ENCODE data around the gene ITSN1. TPM values are rescaled to one million over a fixed set of nuclear protein-coding genes. Genes with fewer than 3 reads are reported as not detected.

Gene ITSN1
- total and polyA plus RNA-seq, 7 donors, result 10.8 to 45.4 (median 35.7) TPM

DNA sequence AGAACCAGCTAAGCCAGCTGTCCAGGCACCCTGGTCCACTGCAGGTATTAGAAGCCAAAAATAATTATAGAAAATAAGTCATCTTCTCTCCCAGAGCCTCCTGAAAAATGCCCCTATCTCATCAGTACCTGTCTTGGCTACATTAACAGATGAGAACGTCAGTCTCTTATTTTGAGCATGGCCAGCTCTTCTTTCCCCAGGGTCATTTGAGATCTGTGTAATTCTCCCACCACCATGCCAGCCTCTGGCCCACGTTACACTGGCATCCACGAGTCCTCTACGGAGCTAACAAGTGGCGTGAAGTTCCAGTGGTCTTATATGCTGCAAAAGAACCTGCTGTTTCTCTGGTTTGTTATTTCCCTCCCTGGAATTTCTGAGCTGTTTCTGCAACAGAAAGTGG is 155.3 kb downstream of the ITSN1 start:
- Histone ChIP-seq H3K27ac (no peak overlapping the region), H3K4me1 (peaks cover 0 to 13% (median 7%) of the 10 kb centered on the region in 4 donors), H3K36me3 (peaks cover 0 to 30% (median 18%) of the 10 kb centered on the region in 4 donors), H3K4me3 (no peak overlapping the region), H3K27me3 (no peaks in the 10 kb centered on the region), H3K9me3 (no peaks in the 10 kb centered on the region)
- WGBS, 2 donors, result 93 to 94% methylated on average over 5 of the region's 5 CpGs
- DNase-seq, result no peak
- intact Hi-C loops (cut with DNase I), result no loop called here
- TF ChIP-seq POLR2A (IDR thresholded peaks at IDR 0.05), result no peak
- no peak for TF ChIP-seq EP300 (IDR thresholded peaks at IDR 0.05)
- TF ChIP-seq, protein P1, sequence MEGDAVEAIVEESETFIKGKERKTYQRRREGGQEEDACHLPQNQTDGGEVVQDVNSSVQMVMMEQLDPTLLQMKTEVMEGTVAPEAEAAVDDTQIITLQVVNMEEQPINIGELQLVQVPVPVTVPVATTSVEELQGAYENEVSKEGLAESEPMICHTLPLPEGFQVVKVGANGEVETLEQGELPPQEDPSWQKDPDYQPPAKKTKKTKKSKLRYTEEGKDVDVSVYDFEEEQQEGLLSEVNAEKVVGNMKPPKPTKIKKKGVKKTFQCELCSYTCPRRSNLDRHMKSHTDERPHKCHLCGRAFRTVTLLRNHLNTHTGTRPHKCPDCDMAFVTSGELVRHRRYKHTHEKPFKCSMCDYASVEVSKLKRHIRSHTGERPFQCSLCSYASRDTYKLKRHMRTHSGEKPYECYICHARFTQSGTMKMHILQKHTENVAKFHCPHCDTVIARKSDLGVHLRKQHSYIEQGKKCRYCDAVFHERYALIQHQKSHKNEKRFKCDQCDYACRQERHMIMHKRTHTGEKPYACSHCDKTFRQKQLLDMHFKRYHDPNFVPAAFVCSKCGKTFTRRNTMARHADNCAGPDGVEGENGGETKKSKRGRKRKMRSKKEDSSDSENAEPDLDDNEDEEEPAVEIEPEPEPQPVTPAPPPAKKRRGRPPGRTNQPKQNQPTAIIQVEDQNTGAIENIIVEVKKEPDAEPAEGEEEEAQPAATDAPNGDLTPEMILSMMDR (IDR thresholded peaks at IDR 0.05), result no peak

DNA sequence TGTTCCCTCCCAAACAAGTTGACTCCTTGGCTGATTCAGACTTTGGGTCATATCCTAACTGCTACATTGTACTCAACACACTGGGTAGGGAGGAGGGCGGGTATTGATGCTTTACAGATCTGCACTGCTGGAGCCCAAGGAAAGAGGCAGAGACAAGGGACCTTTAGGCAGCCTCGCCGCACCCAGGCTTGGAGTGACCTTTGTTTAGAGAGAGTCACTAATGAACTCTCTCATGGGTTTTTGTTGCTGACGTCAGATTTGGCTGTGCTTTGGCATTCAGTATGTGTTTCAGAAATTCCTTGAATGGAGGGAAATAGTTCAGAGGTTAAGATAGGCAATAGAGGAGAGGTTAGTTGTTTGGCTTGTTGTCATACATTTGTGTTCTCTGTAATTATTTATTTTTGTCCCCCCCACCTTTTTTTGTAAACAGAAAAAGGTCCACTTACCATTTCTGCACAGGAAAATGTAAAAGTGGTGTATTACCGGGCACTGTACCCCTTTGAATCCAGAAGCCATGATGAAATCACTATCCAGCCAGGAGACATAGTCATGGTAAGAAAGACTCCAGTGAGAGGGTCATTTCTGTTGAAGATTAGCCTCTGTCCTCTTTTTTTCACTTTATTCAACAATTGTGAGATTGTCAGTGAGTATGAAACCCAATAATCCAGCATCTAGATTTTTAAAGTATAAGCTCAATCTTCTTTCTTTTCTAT is 157.2 kb downstream of the ITSN1 start:
- no peak overlapping the region for H3K4me3 ChIP-seq
- DNase-seq, result peak; percentile 76
- H3K36me3 ChIP-seq, result peaks cover 0 to 27% (median 16%) of the 10 kb centered on the region in 4 donors
- peaks cover 0 to 22% (median 9%) of the 10 kb centered on the region in 4 donors for H3K4me1 ChIP-seq
- 89 to 91% methylated on average over 5 of the region's 5 CpGs for WGBS, 2 donors
- intact Hi-C loops (cut with DNase I), result no loop called here
- H3K27ac ChIP-seq, result peak overlapping the region in 1 of 4 donors; percentile 24
- TF ChIP-seq EP300 (IDR thresholded peaks at IDR 0.05) (no peak), POLR2A (IDR thresholded peaks at IDR 0.05) (no peak)
- TF ChIP-seq, protein P1 (IDR thresholded peaks at IDR 0.05), result no peak
- H3K9me3 ChIP-seq, result no peaks in the 10 kb centered on the region
- H3K27me3 ChIP-seq, result no peaks in the 10 kb centered on the region

DNA sequence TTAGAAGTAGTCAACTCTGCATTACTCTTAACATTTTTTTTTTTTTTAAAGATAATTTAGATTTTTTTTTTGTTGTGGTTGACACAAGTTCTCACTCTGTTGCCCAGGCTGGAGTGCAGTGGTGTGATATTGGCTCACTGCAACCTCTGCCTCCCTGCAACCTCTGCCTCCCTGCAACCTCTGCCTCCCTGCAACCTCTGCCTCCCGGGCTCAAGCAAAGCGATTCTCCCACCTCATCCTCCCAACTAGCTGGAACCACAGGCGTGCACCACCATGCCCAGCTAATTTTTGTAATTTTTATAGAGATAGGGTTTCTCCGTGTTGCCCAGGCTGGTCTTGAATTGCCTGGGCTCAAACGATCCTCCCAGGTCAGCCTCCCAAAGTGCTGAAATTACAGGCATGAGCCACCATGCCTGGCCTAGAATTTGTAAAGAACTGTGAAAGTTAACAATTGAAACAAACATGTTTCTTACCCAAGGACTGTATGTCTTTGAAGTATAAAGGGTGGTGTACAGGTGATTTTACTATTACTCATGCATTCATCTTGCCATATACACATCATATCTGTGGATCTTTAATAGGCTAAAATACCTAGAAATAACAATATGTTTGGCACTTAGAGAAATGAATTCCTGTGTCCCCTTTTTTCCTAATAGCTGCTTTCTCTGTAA is 158.6 kb downstream of the ITSN1 start:
- no peak overlapping the region for H3K4me3 ChIP-seq
- no peak for DNase-seq
- H3K4me1 ChIP-seq, result peaks cover 0 to 22% (median 9%) of the 10 kb centered on the region in 4 donors
- H3K27me3 ChIP-seq, result no peaks in the 10 kb centered on the region
- H3K36me3 ChIP-seq, result peaks cover 0 to 16% (median 15%) of the 10 kb centered on the region in 4 donors
- intact Hi-C loops (cut with DNase I), result no loop called here
- WGBS, 2 donors, result 93 to 95% methylated on average over 5 of the region's 5 CpGs
- TF ChIP-seq POLR2A (IDR thresholded peaks at IDR 0.05) (no peak), EP300 (IDR thresholded peaks at IDR 0.05) (no peak), POLR2AphosphoS5 (IDR thresholded peaks at IDR 0.05) (no peak)
- TF ChIP-seq, protein P1 (IDR thresholded peaks at IDR 0.05), result no peak
- no peaks in the 10 kb centered on the region for H3K9me3 ChIP-seq
- H3K27ac ChIP-seq, result peak overlapping the region in 1 of 4 donors; percentile 44

DNA sequence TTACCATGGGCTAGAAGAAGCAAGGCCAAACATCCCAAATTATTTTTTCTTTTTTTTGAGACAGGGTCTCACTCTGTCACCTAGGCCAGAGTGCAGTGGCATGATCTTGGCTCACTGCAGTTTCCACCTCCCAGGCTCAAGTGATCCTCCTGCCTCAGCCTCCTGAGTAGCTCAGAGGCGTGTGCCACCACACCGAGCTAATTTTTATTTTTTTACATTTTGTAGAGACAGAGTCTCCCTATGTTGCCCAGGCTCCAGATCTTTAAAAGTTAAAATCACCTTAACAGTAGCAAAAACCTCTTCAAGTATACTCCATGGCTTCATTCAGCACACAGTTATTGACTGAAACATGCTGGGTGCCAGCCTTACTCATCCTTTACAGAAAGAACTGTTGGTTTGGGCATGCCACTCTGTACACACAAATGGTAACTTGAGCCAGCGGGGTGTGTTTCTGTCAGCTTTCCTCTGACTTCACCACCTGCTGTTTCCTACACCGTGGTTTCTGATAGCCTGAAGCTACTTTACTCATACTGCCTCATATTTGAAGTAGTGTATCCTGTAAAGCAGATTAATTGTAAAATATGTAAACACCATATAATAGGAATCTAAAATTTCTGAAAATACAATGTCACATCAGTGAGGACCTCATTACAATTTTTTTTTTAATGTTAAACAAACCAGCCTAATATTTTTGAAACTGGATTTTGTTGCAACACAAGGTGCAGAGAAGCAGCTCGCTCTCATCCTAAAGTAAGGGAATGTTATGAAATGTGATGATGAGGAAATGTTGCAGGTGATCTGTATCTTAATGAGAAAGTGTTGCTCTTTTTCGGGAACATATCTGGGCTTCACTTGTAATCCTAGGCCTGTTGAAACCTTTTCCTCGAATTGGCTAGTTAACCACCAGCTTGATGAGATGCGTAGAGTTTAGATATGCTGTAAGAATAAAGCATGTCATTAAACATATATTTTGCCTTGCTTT is 159.4 kb downstream of the ITSN1 start:
- 78 to 80% methylated on average over 8 of the region's 8 CpGs for WGBS, 2 donors
- no peaks in the 10 kb centered on the region for H3K27me3 ChIP-seq
- peak overlapping the region in 3 of 4 donors; percentile 21 to 44 (median 28) for H3K27ac ChIP-seq
- H3K9me3 ChIP-seq, result no peaks in the 10 kb centered on the region
- intact Hi-C loops (cut with DNase I), result no loop called here
- H3K36me3 ChIP-seq, result peaks cover 0 to 16% (median 14%) of the 10 kb centered on the region in 4 donors
- no peak for DNase-seq
- H3K4me3 ChIP-seq, result no peak overlapping the region
- peaks cover 0 to 22% (median 9%) of the 10 kb centered on the region in 4 donors for H3K4me1 ChIP-seq
- TF ChIP-seq POLR2AphosphoS5 (IDR thresholded peaks at IDR 0.05) (no peak), EP300 (IDR thresholded peaks at IDR 0.05) (no peak), POLR2A (IDR thresholded peaks at IDR 0.05) (no peak)
- TF ChIP-seq, protein P1 (IDR thresholded peaks at IDR 0.05), result no peak
